Liver (tissue), 3 donors: Measurements from ENCODE around the gene PARD3.

Experiments used
- ATF3 ChIP-seq: IDR thresholded peaks from 2 replicates; pipeline ENCODE4 v1.6.1; 2016; ENCODE audit warnings: antibody characterized with exemption
- CTCF ChIP-seq: fragments of 150-350 bp; IDR thresholded peaks from 2 replicates; pipeline ENCODE4 v1.5.1; 2017; ENCODE audit warnings: improper control_type of control experiment, low read depth, low read length; ENCODE audit not compliant: missing input control
- HNF4A ChIP-seq, 2 donors: conservative IDR thresholded peaks; 2 replicates each; pipeline ENCODE4 v1.6.1; 2016; ENCODE audit warnings: antibody characterized with exemption in 2 of 2, mild to moderate bottlenecking in 2 of 2
- JUND ChIP-seq, 2 donors: IDR thresholded peaks; 2 replicates each; pipeline ENCODE4 v1.6.1; 2016; ENCODE audit warnings: antibody characterized with exemption in 2 of 2
- MAX ChIP-seq: IDR thresholded peaks from 2 replicates; pipeline ENCODE4 v1.6.1; 2016; ENCODE audit warnings: antibody characterized with exemption
- TAF1 ChIP-seq: conservative IDR thresholded peaks from 2 replicates; pipeline ENCODE4 v1.6.1; 2016; ENCODE audit warnings: antibody characterized with exemption, mild to moderate bottlenecking
- YY1 ChIP-seq: IDR thresholded peaks from 2 replicates; pipeline ENCODE4 v1.6.1; 2016; ENCODE audit warnings: antibody characterized with exemption, mild to moderate bottlenecking
- donor health status: healthy.
- donor health status: healthy.

- TF ChIP-seq CTCF: no peak
- TF ChIP-seq HNF4A (conservative IDR thresholded peaks at IDR 0.05): no peak
- TF ChIP-seq TAF1: no peak
- no peak for TF ChIP-seq YY1
- TF ChIP-seq JUND (IDR thresholded peaks at IDR 0.05): no peak
- TF ChIP-seq MAX: no peak
- no peak for TF ChIP-seq ATF3
Observed at GRCh38 chr10:34503704-34504103, 311.4 kb downstream of the PARD3 start.
